HCT116 (cell line): ENCODE measurements around the gene CLEC11A. TPM values are rescaled to one million over a fixed set of nuclear protein-coding genes. Genes with fewer than 3 reads are reported as not detected.

Source experiments
- ATAC-seq: fragments of 200-7000 bp; cut with Tn5 transposase; 2 replicates; pipeline ENCODE4 v1.9.1; 2020; ENCODE audit warnings: mild to moderate bottlenecking, moderate library complexity
- BruUV-seq: library from RNA; stranded (reverse); fragments of 400-500 nt; replicated peaks from 2 replicates; lab custom pipeline; 2021; lab: Mats Ljungman, UMichigan
- CTCF ChIA-PET: fragments of 300-600 bp; sonication (Branson Sonifier 250); formaldehyde crosslinking; loops from one replicate; lab custom pipeline; 2021; ENCODE audit warnings: antibody characterized with exemption; lab: Charles Lee
- POLR2A ChIA-PET: fragments of 300-600, 350-600 bp; sonication (Branson Sonifier 250); formaldehyde crosslinking; loops from one replicate; lab custom pipeline; 2021; ENCODE audit warnings: antibody characterized with exemption; lab: Charles Lee
- RAD21 ChIA-PET, 2 experiments: fragments of 300-600 bp; sonication (Branson Sonifier 250); formaldehyde crosslinking; loops; one replicate each; lab custom pipeline; 2023; ENCODE audit warnings: low total read pairs in 2 of 2; ENCODE audit not compliant: uncharacterized antibody in 2 of 2, unreplicated experiment in 2 of 2, low non-redundant PET in 1 of 2; lab: Charles Lee
- DNase-seq: peaks from one replicate; pipeline ENCODE4 v3.0.0-alpha.2; 2010; ENCODE audit warnings: low read depth, low spot score
- H2AFZ ChIP-seq: fragments of 200-600 bp; shearing (Covaris generic), sonication (generic); 2 replicates; pipeline ENCODE4 v1.6.1; 2017; ENCODE audit warnings: low read depth, mixed run types, mixed read lengths, antibody characterized with exemption, low read length; ENCODE audit not compliant: poor library complexity, severe bottlenecking
- H3K27ac ChIP-seq: 2 replicates; pipeline ENCODE4 v1.5.1; 2012; ENCODE audit warnings: low read depth, low read length
- H3K27me3 ChIP-seq: fragments of 200-600 bp; sonication (generic); 2 replicates; pipeline ENCODE4 v1.6.1; 2016; ENCODE audit warnings: mixed run types, low read length, mixed read lengths; ENCODE audit not compliant: insufficient read depth
- H3K36me3 ChIP-seq, 2 experiments: fragments of 200-500 bp in 1 of 2; fragments of 200-600 bp in 1 of 2; sonication (Bioruptor generic) in 1 of 2; sonication (generic) in 1 of 2; 2 replicates each; pipeline versions ENCODE4 v1.5.1 to v1.6.1; 2014 to 2016; ENCODE audit warnings: low read length in 2 of 2, inconsistent platforms in 1 of 2, mixed read lengths in 1 of 2, mixed run types in 1 of 2; ENCODE audit not compliant: insufficient read depth in 2 of 2, control insufficient read depth in 1 of 2
- H3K4me1 ChIP-seq, 2 experiments: fragments of 200-600 bp in 1 of 2; sonication (generic) in 1 of 2; 2 replicates each; pipeline versions ENCODE4 v1.5.1 to v1.6.1; 2012 to 2017; ENCODE audit warnings: low read length in 2 of 2, inconsistent platforms in 1 of 2, mild to moderate bottlenecking in 1 of 2, mixed read lengths in 1 of 2, mixed run types in 1 of 2, moderate library complexity in 1 of 2; ENCODE audit not compliant: insufficient read depth in 2 of 2, control insufficient read depth in 1 of 2
- H3K4me2 ChIP-seq: fragments of 200-600 bp; sonication (generic); 2 replicates; pipeline ENCODE4 v1.6.1; 2017; ENCODE audit warnings: mixed run types, low read length, mixed read lengths
- H3K4me3 ChIP-seq, 2 experiments: fragments of 200-600 bp in 1 of 2; sonication (generic) in 1 of 2; replicated peaks in 1 of 2; 2 replicates each; pipeline ENCODE4 v1.5.1; 2011 to 2016; ENCODE audit warnings: low read length in 2 of 2, control low read depth in 1 of 2, low read depth in 1 of 2, mild to moderate bottlenecking in 1 of 2, mixed read lengths in 1 of 2, mixed run types in 1 of 2
- H3K79me2 ChIP-seq: fragments of 200-600 bp; sonication (generic); 2 replicates; pipeline ENCODE4 v1.6.1; 2017; ENCODE audit warnings: mild to moderate bottlenecking, mixed run types, low read length, moderate library complexity, mixed read lengths; ENCODE audit not compliant: insufficient read depth
- H3K9ac ChIP-seq: fragments of 200-600 bp; sonication (generic); 2 replicates; pipeline ENCODE4 v1.6.1; 2016; ENCODE audit warnings: low read length, mixed read lengths
- H3K9me2 ChIP-seq: fragments of 200-600 bp; sonication (generic), shearing (Covaris generic); 2 replicates; pipeline ENCODE4 v1.6.1; 2017; ENCODE audit warnings: mixed run types, mild to moderate bottlenecking, moderate library complexity; ENCODE audit not compliant: insufficient read depth
- H3K9me3 ChIP-seq, 2 experiments: fragments of 200-500 bp in 1 of 2; fragments of 200-600 bp in 1 of 2; sonication (Bioruptor generic) in 1 of 2; sonication (generic) in 1 of 2; 2 replicates each; pipeline ENCODE4 v1.6.1; 2014 to 2017; ENCODE audit warnings: low read length in 2 of 2, mixed read lengths in 2 of 2, inconsistent platforms in 1 of 2, low read depth in 1 of 2, mild to moderate bottlenecking in 1 of 2, mixed run types in 1 of 2, moderate library complexity in 1 of 2; ENCODE audit not compliant: control insufficient read depth in 1 of 2, insufficient read depth in 1 of 2
- H4K20me1 ChIP-seq: fragments of 200-600 bp; sonication (generic), shearing (Covaris generic); 2 replicates; pipeline ENCODE4 v1.6.1; 2017; ENCODE audit warnings: mixed run types, mild to moderate bottlenecking, moderate library complexity; ENCODE audit not compliant: insufficient read depth
- CBX3 ChIP-seq: IDR thresholded peaks from 2 replicates; pipeline ENCODE4 v1.6.1; 2012; ENCODE audit warnings: low read depth
- CEBPB ChIP-seq: IDR thresholded peaks from 2 replicates; pipeline ENCODE4 v1.6.1; 2012; ENCODE audit warnings: low read depth
- ELF1 ChIP-seq: IDR thresholded peaks from 2 replicates; pipeline ENCODE4 v1.6.1; 2012; ENCODE audit warnings: low read depth, borderline replicate concordance
- EZH2phosphoT487 ChIP-seq: fragments of 200-600 bp; IDR thresholded peaks from 2 replicates; pipeline ENCODE4 v1.6.1; 2018; ENCODE audit warnings: antibody characterized with exemption, borderline replicate concordance
- FOSL1 ChIP-seq: IDR thresholded peaks from 2 replicates; pipeline ENCODE4 v1.6.1; 2012; ENCODE audit warnings: low read depth
- RAD21 ChIP-seq: IDR thresholded peaks from 2 replicates; pipeline ENCODE4 v1.6.1; 2012; ENCODE audit warnings: low read depth, mild to moderate bottlenecking
- SRF ChIP-seq: IDR thresholded peaks from 2 replicates; pipeline ENCODE4 v1.6.1; 2012; ENCODE audit warnings: low read depth
- TCF7L2 ChIP-seq: IDR thresholded peaks from 2 replicates; pipeline ENCODE4 v1.7.0; 2011; ENCODE audit warnings: borderline replicate concordance, inconsistent platforms; ENCODE audit not compliant: insufficient read depth, insufficient read length; ENCODE audit errors: extremely low read depth
- YY1 ChIP-seq: IDR thresholded peaks from 2 replicates; pipeline ENCODE4 v1.6.1; 2011; ENCODE audit warnings: low read length, low read depth, moderate library complexity, mild to moderate bottlenecking; ENCODE audit not compliant: insufficient replicate concordance; ENCODE audit errors: extremely low read depth
- ZBTB33 ChIP-seq: IDR thresholded peaks from 2 replicates; pipeline ENCODE4 v1.6.1; 2011; ENCODE audit warnings: mild to moderate bottlenecking, low read length, moderate library complexity; ENCODE audit not compliant: insufficient replicate concordance; ENCODE audit errors: extremely low read depth
- ZFX ChIP-seq: fragments of 450-650 bp; IDR thresholded peaks from 2 replicates; pipeline ENCODE4 v1.6.1; 2017
- intact Hi-C: fragments of 100-400 bp; cut with micrococcal nuclease; formaldehyde crosslinking; loops from 2 replicates; pipeline ENCODE4 v1.10.0; 2022
- total RNA-seq: library from RNA; stranded (reverse); gene quantifications from one replicate; pipeline ENCODE4 v1.2.1, GENCODE V29; 2021; ENCODE audit not compliant: unreplicated experiment

CLEC11A gene
- total RNA-seq, 1 experiment from 2014 or later = 7.1 TPM

GRCh38 chr19:50712833-50713232, 10.3 kb upstream of the CLEC11A start:
- H3K4me1 ChIP-seq = peaks cover 0 to 2% of the 10 kb centered on the region in 2 experiments; a peak in 2 of 4 replicates
- TF ChIP-seq ZBTB33 (no peak), ELF1 (no peak), CEBPB (no peak), FOSL1 (no peak), EZH2phosphoT487 (no peak), SRF (no peak), RAD21 (no peak), CBX3 (no peak), ZFX (no peak), YY1 (no peak), TCF7L2 (no peak)
- H2AFZ ChIP-seq = no peak overlapping the region
- no peaks in the 10 kb centered on the region for H3K9me3 ChIP-seq
- H3K79me2 ChIP-seq = no peaks in the 10 kb centered on the region
- no peaks in the 10 kb centered on the region for H3K36me3 ChIP-seq
- intact Hi-C loops = no loop called here
- CTCF ChIA-PET = no interaction called here
- H3K4me3 ChIP-seq = no peak overlapping the region
- no peak overlapping the region for H3K9ac ChIP-seq
- RAD21 ChIA-PET = no interaction called here
- BruUV-seq = no TSS peak
- ATAC-seq = no peak
- H3K4me2 ChIP-seq = no peak overlapping the region
- H4K20me1 ChIP-seq = no peaks in the 10 kb centered on the region
- DNase-seq = no peak
- no peaks in the 10 kb centered on the region for H3K27me3 ChIP-seq
- H3K9me2 ChIP-seq = no peaks in the 10 kb centered on the region
- no peak overlapping the region for H3K27ac ChIP-seq
- POLR2A ChIA-PET = no interaction called here
